A673 (cell line): ENCODE data around the gene SLC35B2. TPM values are rescaled to one million over a fixed set of nuclear protein-coding genes. Genes with fewer than 3 reads are reported as not detected.

Experiments used
- BruUV-seq: library from RNA; stranded (reverse); fragments of 400-500 nt; replicated peaks from 2 replicates; lab custom pipeline; 2021; lab: Mats Ljungman, UMichigan
- CTCF ChIA-PET: fragments of 300-600 bp; sonication (Branson Sonifier 250); formaldehyde crosslinking; loops from one replicate; lab custom pipeline; 2022; ENCODE audit warnings: antibody characterized with exemption; lab: Charles Lee
- POLR2A ChIA-PET: fragments of 300-600 bp; sonication (Branson Sonifier 250); formaldehyde crosslinking; loops from one replicate; lab custom pipeline; 2022; ENCODE audit warnings: antibody characterized with exemption; ENCODE audit not compliant: low non-redundant PET; lab: Charles Lee
- DNase-seq: peaks from one replicate; pipeline ENCODE4 v3.0.0-alpha.2; 2015; ENCODE audit warnings: low spot score
- H3K27ac ChIP-seq: fragments of 200-600 bp; sonication (generic); 2 replicates; pipeline ENCODE4 v1.5.1; 2016; ENCODE audit warnings: mixed run types, low read depth, mild to moderate bottlenecking, mixed read lengths, antibody characterized with exemption, low read length; ENCODE audit not compliant: poor library complexity, severe bottlenecking
- H3K27me3 ChIP-seq: fragments of 200-600 bp; sonication (generic); replicated peaks from 2 replicates; pipeline ENCODE4 v1.6.1; 2017; ENCODE audit warnings: mixed run types, low read depth, mild to moderate bottlenecking, mixed read lengths, antibody characterized with exemption, low read length; ENCODE audit not compliant: insufficient read depth, poor library complexity
- H3K36me3 ChIP-seq: fragments of 200-600 bp; sonication (generic); 2 replicates; pipeline ENCODE4 v1.6.1; 2016; ENCODE audit warnings: mixed run types, mild to moderate bottlenecking, mixed read lengths, antibody characterized with exemption, low read length; ENCODE audit not compliant: insufficient read depth, poor library complexity, severe bottlenecking
- H3K4me1 ChIP-seq: fragments of 200-600 bp; sonication (generic); 2 replicates; pipeline ENCODE4 v1.6.1; 2017; ENCODE audit warnings: mixed run types, mild to moderate bottlenecking, mixed read lengths, antibody characterized with exemption, low read length; ENCODE audit not compliant: insufficient read depth, poor library complexity, severe bottlenecking
- H3K4me3 ChIP-seq: fragments of 200-600 bp; sonication (generic); 2 replicates; pipeline ENCODE4 v1.5.1; 2016; ENCODE audit warnings: low read depth, mixed run types, mild to moderate bottlenecking, mixed read lengths, low read length; ENCODE audit not compliant: poor library complexity, severe bottlenecking
- H3K9me3 ChIP-seq: fragments of 200-600 bp; sonication (generic); 2 replicates; pipeline ENCODE4 v1.6.1; 2016; ENCODE audit warnings: mixed run types, low read depth, mild to moderate bottlenecking, mixed read lengths, antibody characterized with exemption, low read length; ENCODE audit not compliant: poor library complexity, severe bottlenecking
- EZH2 ChIP-seq: fragments of 200-600 bp; sonication (generic); IDR thresholded peaks from 2 replicates; pipeline ENCODE4 v1.6.1; 2017; ENCODE audit warnings: borderline replicate concordance, low read depth, mild to moderate bottlenecking, mixed read lengths, antibody characterized with exemption, low read length; ENCODE audit not compliant: poor library complexity, severe bottlenecking
- intact Hi-C: fragments of 100-400 bp; cut with micrococcal nuclease; formaldehyde crosslinking; loops from one replicate; pipeline ENCODE4 v1.10.0; 2022; ENCODE audit not compliant: unreplicated experiment
- total RNA-seq: library from RNA; stranded (reverse); gene quantifications from 2 replicates; pipeline ENCODE4 v1.2.3, GENCODE V29; 2021
- TF ChIP-seq, protein P1 (sequence below): fragments of 300-800, 200-600 bp; sonication (generic); conservative IDR thresholded peaks from 2 replicates; pipeline ENCODE4 v1.5.1; 2017; ENCODE audit warnings: low read depth, mild to moderate bottlenecking, antibody characterized with exemption, low read length, moderate library complexity, mixed read lengths

Gene SLC35B2
- total RNA-seq, 1 experiment from 2014 or later, result 52.0 TPM

DNA sequence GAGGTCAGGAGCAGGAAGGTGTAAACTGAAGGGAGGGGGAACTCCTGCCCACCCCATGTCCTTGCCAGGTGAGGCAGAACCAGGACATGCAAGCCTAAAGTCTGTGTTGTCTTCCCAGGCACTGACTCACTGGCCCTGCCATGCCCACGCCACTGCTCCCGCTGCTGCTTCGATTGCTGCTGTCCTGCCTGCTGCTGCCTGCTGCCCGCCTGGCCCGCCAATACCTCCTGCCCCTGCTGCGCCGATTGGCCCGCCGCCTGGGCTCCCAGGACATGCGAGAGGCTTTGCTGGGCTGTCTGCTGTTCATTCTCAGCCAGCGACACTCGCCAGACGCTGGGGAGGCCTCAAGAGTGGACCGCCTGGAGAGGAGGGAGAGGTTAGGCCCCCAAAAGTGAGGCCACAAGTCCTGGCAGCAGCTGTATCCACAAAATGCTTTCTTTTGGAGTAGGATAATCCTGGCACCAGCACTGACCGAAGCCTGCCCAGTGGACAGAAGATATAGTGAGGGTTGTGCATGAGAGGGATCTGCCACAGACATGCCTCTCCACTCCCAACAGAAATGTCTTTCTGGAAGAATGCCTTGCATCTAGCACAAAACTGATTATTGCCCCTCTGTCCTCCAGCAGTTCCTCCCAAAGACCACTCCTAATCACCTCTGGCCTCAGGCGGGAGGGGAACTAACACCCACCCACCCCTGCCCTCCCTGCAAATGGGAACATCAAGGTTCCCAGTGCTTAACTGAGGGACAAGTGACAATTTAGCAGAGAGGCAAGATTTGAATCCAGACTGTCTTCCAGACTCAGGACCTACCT, 39.8 kb downstream of the SLC35B2 start:
- ChIA-PET POLR2A (no interaction called here), CTCF (no interaction called here)
- BruUV-seq, result no TSS peak
- Histone ChIP-seq H3K4me3 (no peak overlapping the region), H3K4me1 (peaks cover 38% of the 10 kb centered on the region), H3K27me3 (no peaks in the 10 kb centered on the region), H3K9me3 (no peaks in the 10 kb centered on the region), H3K36me3 (no peaks in the 10 kb centered on the region), H3K27ac (no peak overlapping the region)
- no peak for DNase-seq
- no peak for TF ChIP-seq EZH2
- TF ChIP-seq, protein P1, sequence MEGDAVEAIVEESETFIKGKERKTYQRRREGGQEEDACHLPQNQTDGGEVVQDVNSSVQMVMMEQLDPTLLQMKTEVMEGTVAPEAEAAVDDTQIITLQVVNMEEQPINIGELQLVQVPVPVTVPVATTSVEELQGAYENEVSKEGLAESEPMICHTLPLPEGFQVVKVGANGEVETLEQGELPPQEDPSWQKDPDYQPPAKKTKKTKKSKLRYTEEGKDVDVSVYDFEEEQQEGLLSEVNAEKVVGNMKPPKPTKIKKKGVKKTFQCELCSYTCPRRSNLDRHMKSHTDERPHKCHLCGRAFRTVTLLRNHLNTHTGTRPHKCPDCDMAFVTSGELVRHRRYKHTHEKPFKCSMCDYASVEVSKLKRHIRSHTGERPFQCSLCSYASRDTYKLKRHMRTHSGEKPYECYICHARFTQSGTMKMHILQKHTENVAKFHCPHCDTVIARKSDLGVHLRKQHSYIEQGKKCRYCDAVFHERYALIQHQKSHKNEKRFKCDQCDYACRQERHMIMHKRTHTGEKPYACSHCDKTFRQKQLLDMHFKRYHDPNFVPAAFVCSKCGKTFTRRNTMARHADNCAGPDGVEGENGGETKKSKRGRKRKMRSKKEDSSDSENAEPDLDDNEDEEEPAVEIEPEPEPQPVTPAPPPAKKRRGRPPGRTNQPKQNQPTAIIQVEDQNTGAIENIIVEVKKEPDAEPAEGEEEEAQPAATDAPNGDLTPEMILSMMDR, result no peak
- intact Hi-C loops, result no loop called here

DNA sequence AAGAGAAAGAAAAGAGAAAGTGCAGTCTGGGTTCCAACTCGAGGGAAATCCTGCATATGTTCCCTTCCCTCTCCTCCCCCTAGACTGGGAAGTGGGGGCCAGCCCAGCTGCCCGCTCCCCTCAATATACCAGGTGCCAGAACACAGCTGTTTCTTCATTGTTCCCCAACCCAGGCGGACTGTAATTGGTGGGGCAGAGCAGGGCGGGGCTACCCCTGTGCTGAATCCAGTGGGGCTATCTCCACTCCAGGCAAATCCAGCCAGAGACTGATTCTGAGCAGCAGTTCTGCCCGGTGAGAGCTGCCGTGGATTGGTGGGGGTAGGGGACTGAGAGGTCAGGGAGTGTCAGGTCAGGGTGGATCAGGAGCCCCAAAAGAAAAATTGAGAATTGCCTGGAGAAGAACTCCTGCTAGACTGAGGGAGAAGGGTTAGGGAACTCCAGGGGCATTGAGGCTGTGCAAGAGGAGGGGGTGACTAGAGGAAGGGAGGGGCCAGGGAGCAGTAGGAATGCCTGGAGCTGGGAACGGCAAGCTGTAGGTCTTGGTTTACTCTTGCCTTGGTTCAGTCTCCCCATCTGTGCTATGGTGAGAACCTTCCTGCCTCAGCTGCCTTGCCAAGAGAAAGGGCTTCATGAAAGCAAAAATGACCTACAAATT, 40.5 kb downstream of the SLC35B2 start, which contains the start of gene MYMX:
Gene MYMX, plus strand, starts transcription at position 250 of the 655 bp plus-strand sequence. CDS start 546 bp downstream, outside the sequence.
- Histone ChIP-seq H3K27ac (no peak within 1 kb of the TSS), H3K36me3 (no peaks in the 10 kb centered on the region), H3K4me3 (no peak within 1 kb of the TSS), H3K4me1 (peaks cover 31% of the 10 kb centered on the region), H3K9me3 (no peaks in the 10 kb centered on the region), H3K27me3 (no peaks in the 10 kb centered on the region)
- intact Hi-C loops, result no loop called here
- CTCF ChIA-PET, result interaction anchor here (0.5 kb wide), 1 partner anchor 323 kb away, joined by 4 read pairs; no protein-coding TSS in a partner anchor
- no TSS peak for BruUV-seq
- no peak for DNase-seq
- POLR2A ChIA-PET, result interaction anchor here (0.6 kb wide), 1 partner anchor 290 kb away, joined by 3 read pairs; no protein-coding TSS in a partner anchor
- TF ChIP-seq EZH2, result no peak
- TF ChIP-seq, protein P1, result no peak

DNA sequence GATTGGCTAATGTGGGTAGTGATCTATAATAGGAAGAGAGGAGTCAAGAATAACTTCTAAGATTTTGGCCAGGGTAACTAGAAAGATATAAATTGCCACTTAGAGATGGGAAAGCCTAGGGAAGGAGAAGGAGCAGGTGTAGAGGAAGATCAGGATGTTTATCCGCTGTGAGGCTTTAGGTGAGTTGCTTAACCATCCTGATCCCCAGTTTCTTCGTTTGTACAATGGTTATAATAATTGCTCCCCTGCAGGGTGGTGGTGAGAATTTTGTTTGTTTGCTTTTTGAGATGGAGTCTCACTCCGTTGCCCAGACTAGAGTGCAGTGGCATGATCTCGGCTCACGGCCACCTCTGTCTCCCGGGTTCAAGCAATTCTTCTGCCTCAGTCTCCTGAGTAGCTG, 43.0 kb downstream of the SLC35B2 start:
- H3K4me1 ChIP-seq, result peaks cover 13% of the 10 kb centered on the region
- no peaks in the 10 kb centered on the region for H3K36me3 ChIP-seq
- DNase-seq, result no peak
- no peak overlapping the region for H3K27ac ChIP-seq
- BruUV-seq, result no TSS peak
- H3K9me3 ChIP-seq, result no peaks in the 10 kb centered on the region
- TF ChIP-seq EZH2, result no peak
- TF ChIP-seq, protein P1, result no peak
- no peaks in the 10 kb centered on the region for H3K27me3 ChIP-seq
- intact Hi-C loops, result no loop called here
- ChIA-PET POLR2A (no interaction called here), CTCF (interaction anchor here (0.6 kb wide), 1 partner anchor 52 kb away, joined by 3 read pairs; no protein-coding TSS in a partner anchor)
- no peak overlapping the region for H3K4me3 ChIP-seq
